NCI-H1092 treated with DMSO at 0.1 percent for 48 hours (cell line): ENCODE results near the gene INPP5E.

ENCODE experiments used
- DNase-seq: peaks from one replicate; lab custom pipeline; 2025; lab: John Stamatoyannopoulos, UW

The INPP5E gene

DNA sequence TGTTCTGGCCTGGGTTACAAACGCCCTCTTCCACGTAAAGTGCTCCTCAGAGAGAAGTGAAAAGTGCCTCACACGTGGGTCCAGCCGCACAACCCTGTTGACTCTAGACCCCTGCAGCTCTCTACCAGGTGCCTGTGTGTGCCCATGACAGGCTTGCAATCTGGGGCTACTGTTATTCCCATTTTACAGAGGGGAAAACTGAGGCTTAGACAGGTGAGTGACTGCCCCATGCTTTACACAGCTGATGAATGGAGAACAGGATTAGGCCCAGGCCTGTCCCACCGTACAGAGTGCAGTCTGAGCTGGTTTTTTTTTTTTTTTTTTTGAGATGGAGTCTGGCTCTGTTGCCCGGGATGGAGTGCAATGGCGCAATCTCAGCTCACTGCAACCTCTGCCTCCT lies 6.2 kb upstream of the INPP5E start:
- DNase-seq, result no peak

DNA sequence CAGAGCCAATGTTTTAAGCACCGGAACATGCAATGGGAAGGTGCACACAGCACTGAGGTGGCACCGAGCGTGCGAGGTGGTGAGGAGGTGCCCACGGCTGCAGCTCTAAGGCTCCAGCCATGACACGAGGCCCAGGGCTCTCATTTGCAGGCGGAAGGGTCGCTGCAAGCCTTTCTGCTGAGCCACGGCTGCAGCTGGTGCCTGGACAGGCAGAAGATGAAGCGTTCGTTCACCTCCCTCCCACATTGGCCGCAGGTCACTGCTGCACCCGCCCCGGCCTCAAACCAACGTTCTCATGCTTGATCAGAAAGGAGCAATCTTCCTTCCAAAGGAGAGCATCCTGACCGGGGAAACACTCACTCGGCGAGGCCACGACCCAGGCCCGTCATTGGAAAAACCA lies 4.5 kb upstream of the INPP5E start:
- no peak for DNase-seq

GRCh38 chr9:136443687-136444086 lies 4.0 kb upstream of the INPP5E start:
- no peak for DNase-seq

GRCh38 chr9:136443087-136443486 lies 3.4 kb upstream of the INPP5E start:
- no peak for DNase-seq

GRCh38 chr9:136442265-136442664 lies 2.6 kb upstream of the INPP5E start:
- no peak for DNase-seq

DNA sequence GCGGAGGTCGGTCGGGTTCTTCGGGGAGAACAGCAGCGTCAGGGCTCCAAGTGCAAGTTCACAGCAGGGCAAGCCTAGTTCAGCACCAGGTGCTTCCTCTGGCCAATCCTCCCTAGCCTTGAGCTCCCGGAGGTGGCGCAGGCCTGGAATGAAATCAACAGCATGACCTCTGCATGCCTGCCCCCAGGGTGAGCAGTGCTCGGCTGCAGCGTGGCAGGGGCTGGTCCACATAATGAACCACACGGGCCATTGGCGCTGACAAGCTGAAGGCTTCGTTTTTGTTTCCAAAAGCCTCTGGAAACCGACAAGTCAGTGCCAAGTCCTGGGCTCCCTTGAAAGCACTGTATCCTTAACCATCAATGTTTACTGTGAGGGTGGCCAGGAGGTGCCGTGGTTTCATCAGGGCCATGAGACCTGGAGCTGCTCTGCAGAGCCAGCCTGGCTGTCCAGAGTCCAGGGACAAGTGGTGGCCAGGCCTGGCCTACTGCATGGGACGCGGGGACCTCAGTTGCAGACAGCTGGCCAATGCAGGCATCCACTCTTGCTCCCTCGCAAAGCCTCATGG lies 2.1 kb upstream of the INPP5E start:
- no peak for DNase-seq

GRCh38 chr9:136441191-136441680 lies 1.6 kb upstream of the INPP5E start:
- DNase-seq, result no peak

- no peak for DNase-seq
Observed at GRCh38 chr9:136438548-136439480, 831 bp downstream of the INPP5E start.

GRCh38 chr9:136437839-136438547 lies 1.7 kb downstream of the INPP5E start:
- no peak for DNase-seq

DNA sequence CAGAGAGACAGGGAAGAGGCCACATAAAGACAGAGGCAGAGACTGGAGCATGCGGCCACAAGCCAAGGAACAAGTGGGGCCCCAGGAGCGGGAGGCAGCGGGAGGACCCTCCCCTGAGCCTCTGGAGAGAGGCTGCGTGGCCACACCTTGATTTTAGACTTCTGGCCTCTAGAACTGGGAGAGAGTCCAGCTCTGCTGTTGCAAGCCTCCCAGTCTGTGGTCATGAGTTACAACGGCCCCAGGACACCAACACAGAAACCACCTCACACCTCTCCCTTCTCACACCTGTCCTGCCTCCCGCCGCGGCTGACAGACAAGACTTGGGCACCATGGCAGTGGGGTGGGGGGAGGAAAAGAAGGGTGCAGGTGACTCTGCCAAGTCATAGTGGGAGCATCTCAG lies 2.2 kb downstream of the INPP5E start:
- DNase-seq, result no peak

DNA sequence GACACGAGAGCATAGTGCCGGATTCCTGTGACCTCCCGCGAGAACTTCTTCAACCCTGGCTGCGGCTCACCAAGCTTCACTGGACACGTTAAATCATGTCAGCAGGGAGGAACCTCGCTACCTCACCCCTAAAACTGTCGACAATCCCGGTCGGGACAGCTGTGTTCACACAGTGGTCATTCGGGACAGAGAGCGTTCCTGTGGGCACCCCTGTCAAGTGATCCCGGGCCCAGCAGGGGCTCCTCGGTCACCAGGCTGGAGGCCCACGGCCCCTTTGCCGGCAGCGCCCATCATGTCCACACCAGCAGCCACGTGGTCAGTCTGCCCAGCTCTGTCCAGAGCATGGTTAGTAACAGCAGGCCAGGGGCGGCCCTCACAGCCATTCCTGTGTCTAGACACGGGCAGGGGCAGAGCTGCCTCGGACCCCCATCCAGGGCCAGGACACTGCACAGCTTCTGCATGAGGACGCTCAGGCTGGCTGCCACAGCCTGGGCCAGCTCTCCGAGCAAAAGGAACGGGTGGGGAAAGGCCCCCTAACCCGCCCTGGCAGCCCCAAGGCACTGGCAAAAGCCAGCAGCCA lies 3.5 kb downstream of the INPP5E start:
- DNase-seq, result no peak

DNA sequence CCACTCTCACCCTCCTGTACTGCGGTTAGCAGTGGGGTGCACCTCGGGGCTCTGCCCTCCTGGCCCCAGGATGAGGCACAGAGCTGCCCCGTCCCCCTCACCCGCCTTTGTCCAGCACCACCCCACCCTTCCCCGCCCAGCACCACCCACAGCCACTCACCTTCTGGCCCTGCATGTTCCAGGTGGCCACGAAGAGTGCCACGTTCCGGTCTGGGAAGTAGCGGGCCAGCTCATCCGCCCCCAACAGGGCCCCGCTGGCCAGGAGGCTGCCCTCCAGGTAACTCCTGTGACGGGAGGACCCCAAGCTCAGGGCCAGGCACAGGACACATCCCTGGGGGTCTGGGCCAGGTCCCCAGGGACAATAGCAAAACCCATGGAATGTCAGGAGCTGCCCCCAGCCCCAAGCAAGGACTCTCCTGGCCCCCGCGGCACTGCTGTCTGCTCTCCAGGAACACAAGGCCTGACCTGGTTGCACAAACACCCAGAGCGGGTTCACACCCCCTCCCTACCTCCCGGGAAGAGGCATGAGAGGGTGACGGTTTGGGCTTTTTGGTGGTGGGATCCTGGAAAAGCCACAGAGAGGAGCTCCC lies 5.0 kb downstream of the INPP5E start:
- no peak for DNase-seq

GRCh38 chr9:136433849-136434579 lies 5.6 kb downstream of the INPP5E start:
- no peak for DNase-seq

GRCh38 chr9:136433043-136433715 lies 6.5 kb downstream of the INPP5E start:
- no peak for DNase-seq

GRCh38 chr9:136432591-136432990 lies 7.1 kb downstream of the INPP5E start:
- DNase-seq, result no peak

- no peak for DNase-seq
Observed at GRCh38 chr9:136431782-136432350, 7.8 kb downstream of the INPP5E start.

GRCh38 chr9:136430588-136431234 lies 8.9 kb downstream of the INPP5E start:
- DNase-seq, result no peak

- DNase-seq, result no peak
Observed at GRCh38 chr9:136429683-136430491, 9.8 kb downstream of the INPP5E start.

DNA sequence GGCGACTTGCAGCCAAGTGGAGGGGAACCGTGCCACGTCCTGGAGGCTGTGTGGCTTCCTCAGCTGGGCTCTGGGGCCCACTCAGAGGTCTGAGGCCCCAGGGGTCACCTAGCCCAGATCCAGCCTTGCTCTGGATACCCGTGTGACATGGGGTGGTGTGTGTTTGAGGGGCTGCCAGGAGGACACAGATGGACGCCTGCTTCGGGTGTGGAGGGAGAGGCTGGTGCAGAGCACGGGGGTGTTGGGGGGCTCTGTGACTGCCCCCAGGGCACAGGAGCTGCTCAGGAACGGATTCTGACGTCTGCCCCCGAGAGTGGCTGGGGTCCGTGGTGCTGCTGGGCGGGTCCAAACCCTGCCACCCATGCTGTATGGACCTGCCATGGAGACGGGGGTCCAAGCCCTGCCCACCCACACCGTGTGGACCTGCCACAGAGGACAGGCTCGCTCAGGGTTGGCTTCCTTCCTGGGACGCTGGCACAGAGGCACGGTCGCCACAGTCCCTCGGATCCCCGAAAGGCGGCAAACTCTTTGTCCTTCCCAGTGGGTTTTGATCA lies 10.5 kb downstream of the INPP5E start:
- DNase-seq, result no peak
